ENCODE results near the gene AARSD1. TPM values are rescaled to one million over a fixed set of nuclear protein-coding genes. Genes with fewer than 3 reads are reported as not detected.
"Not testable (repeated sequence)": the region's sequence is repeated elsewhere in the genome, so short reads cannot be mapped to it uniquely, and the experiment has no call there.

The AARSD1 gene
- 34.2 TPM for total RNA-seq
- 42.5 TPM for polyA plus RNA-seq
- long read RNA-seq, donor 1: 0 reads
- long read RNA-seq, donor 2: 0 reads
- long read RNA-seq, donor 3, transcript AARSD1-202 (12 exons, 1,322 nt): major isoform, 8 of 19 reads
- long read RNA-seq, donor 3, partial matches to known transcripts: 8 of 19 reads
- long read RNA-seq, donor 3, other reads (novel, unspliced or antisense): 0 of 19 reads
- long read RNA-seq, donor 4, partial matches to known transcripts: 0 of 7 reads
- long read RNA-seq, donor 4, other reads (novel, unspliced or antisense): 0 of 7 reads
- long read RNA-seq, donor 5, transcript AARSD1-202 (12 exons, 1,322 nt): major isoform, 14 of 23 reads
- long read RNA-seq, donor 5, partial matches to known transcripts: 7 of 23 reads
- long read RNA-seq, donor 5, other reads (novel, unspliced or antisense): 0 of 23 reads
- long read RNA-seq, donor 6, partial matches to known transcripts: 8 of 13 reads
- long read RNA-seq, donor 6, other reads (novel, unspliced or antisense): 0 of 13 reads
- long read RNA-seq, donor 7, partial matches to known transcripts: 0 of 4 reads
- long read RNA-seq, donor 7, other reads (novel, unspliced or antisense): 0 of 4 reads
- long read RNA-seq, donor 8, transcript AARSD1-202 (12 exons, 1,322 nt): major isoform, 6 of 7 reads
- long read RNA-seq, donor 8, partial matches to known transcripts: 0 of 7 reads
- long read RNA-seq, donor 8, other reads (novel, unspliced or antisense): 0 of 7 reads
- long read RNA-seq, donor 9, partial matches to known transcripts: 0 of 2 reads
- long read RNA-seq, donor 9, other reads (novel, unspliced or antisense): 0 of 2 reads
- long read RNA-seq, donor 10, partial matches to known transcripts: 0 of 2 reads
- long read RNA-seq, donor 10, other reads (novel, unspliced or antisense): 0 of 2 reads

- no peaks in the 10 kb centered on the region for H3K27me3 ChIP-seq (ENCODE audit: control insufficient read depth in 2 of 2, insufficient read depth in 1 of 2, low read length in 1 of 2)
- DNase-seq (ENCODE audit: low read depth in 6 of 9, low spot score in 9 of 9): peak; percentile 84 to 97 (median 94)
- peaks cover 4 to 6% of the 10 kb centered on the region in 2 donors for H3K4me1 ChIP-seq (ENCODE audit: control insufficient read depth in 2 of 2, insufficient read depth in 2 of 2, low read length in 2 of 2)
- H3K9me3 ChIP-seq (ENCODE audit: control insufficient read depth in 2 of 2, insufficient read depth in 1 of 2, low read length in 1 of 2): no peaks in the 10 kb centered on the region
- peak within 1 kb of the TSS; percentile 75 to 79 for H3K27ac ChIP-seq (ENCODE audit: low read depth in 1 of 2, low read length in 1 of 2)
- peak within 1 kb of the TSS; percentile 63 to 66 for H3K4me3 ChIP-seq (ENCODE audit: low read length in 2 of 2)
- WGBS: 1% methylated on average over 43 of the region's 43 CpGs
- H3K36me3 ChIP-seq (ENCODE audit: control insufficient read depth in 2 of 2, insufficient read depth in 2 of 2, low read length in 1 of 2): peaks cover 23 to 27% of the 10 kb centered on the region in 2 donors
These were observed at the start of gene AARSD1 for GRCh38 chr17:42964161-42964932. Gene AARSD1 (minus strand): TSS chr17:42964454. CDS start chr17:42964440, 14 bp downstream.

- no peak overlapping the region for H3K4me3 ChIP-seq (ENCODE audit: low read length in 2 of 2)
- peaks cover 48 to 52% of the 10 kb centered on the region in 2 donors for H3K36me3 ChIP-seq (ENCODE audit: control insufficient read depth in 2 of 2, insufficient read depth in 2 of 2, low read length in 1 of 2)
- 98% methylated on average over 8 of the region's 8 CpGs for WGBS
- no peaks in the 10 kb centered on the region for H3K27me3 ChIP-seq (ENCODE audit: control insufficient read depth in 2 of 2, insufficient read depth in 1 of 2, low read length in 1 of 2)
- H3K4me1 ChIP-seq (ENCODE audit: control insufficient read depth in 2 of 2, insufficient read depth in 2 of 2, low read length in 2 of 2): peaks cover 5 to 8% of the 10 kb centered on the region in 2 donors
- H3K9me3 ChIP-seq (ENCODE audit: control insufficient read depth in 2 of 2, insufficient read depth in 1 of 2, low read length in 1 of 2): no peaks in the 10 kb centered on the region
- no peak for DNase-seq (ENCODE audit: low read depth in 6 of 9, low spot score in 9 of 9)
- no peak overlapping the region for H3K27ac ChIP-seq (ENCODE audit: low read depth in 1 of 2, low read length in 1 of 2)
These were observed 49.0 kb upstream of the AARSD1 start for GRCh38 chr17:43013296-43013695.

- no peaks in the 10 kb centered on the region for H3K9me3 ChIP-seq (ENCODE audit: control insufficient read depth in 2 of 2, insufficient read depth in 1 of 2, low read length in 1 of 2)
- no peak for DNase-seq (ENCODE audit: low read depth in 6 of 9, low spot score in 9 of 9)
- 95% methylated on average over 15 of the region's 15 CpGs for WGBS
- H3K27ac ChIP-seq (ENCODE audit: low read depth in 1 of 2, low read length in 1 of 2): no peak overlapping the region
- peaks cover 45 to 48% of the 10 kb centered on the region in 2 donors for H3K36me3 ChIP-seq (ENCODE audit: control insufficient read depth in 2 of 2, insufficient read depth in 2 of 2, low read length in 1 of 2)
- H3K4me3 ChIP-seq (ENCODE audit: low read length in 2 of 2): no peak overlapping the region
- H3K4me1 ChIP-seq (ENCODE audit: control insufficient read depth in 2 of 2, insufficient read depth in 2 of 2, low read length in 2 of 2): peaks cover 0 to 3% of the 10 kb centered on the region in 2 donors
- no peaks in the 10 kb centered on the region for H3K27me3 ChIP-seq (ENCODE audit: control insufficient read depth in 2 of 2, insufficient read depth in 1 of 2, low read length in 1 of 2)
These were observed 47.6 kb upstream of the AARSD1 start for GRCh38 chr17:43011728-43012472.

- Histone ChIP-seq H3K36me3 (ENCODE audit: control insufficient read depth in 2 of 2, insufficient read depth in 2 of 2, low read length in 1 of 2) (peaks cover 36 to 37% of the 10 kb centered on the region in 2 donors), H3K4me1 (ENCODE audit: control insufficient read depth in 2 of 2, insufficient read depth in 2 of 2, low read length in 2 of 2) (peaks cover 0 to 9% of the 10 kb centered on the region in 2 donors), H3K4me3 (ENCODE audit: low read length in 2 of 2) (no peak overlapping the region), H3K27me3 (ENCODE audit: control insufficient read depth in 2 of 2, insufficient read depth in 1 of 2, low read length in 1 of 2) (no peaks in the 10 kb centered on the region), H3K27ac (ENCODE audit: low read depth in 1 of 2, low read length in 1 of 2) (no peak overlapping the region), H3K9me3 (ENCODE audit: control insufficient read depth in 2 of 2, insufficient read depth in 1 of 2, low read length in 1 of 2) (no peaks in the 10 kb centered on the region)
- no peak for DNase-seq (ENCODE audit: low read depth in 6 of 9, low spot score in 9 of 9)
- 96% methylated on average over 5 of the region's 5 CpGs for WGBS
These were observed 46.5 kb upstream of the AARSD1 start for GRCh38 chr17:43010667-43011308.

GRCh38 chr17:43006639-43007551, 42.6 kb upstream of the AARSD1 start, which contains the start of gene IFI35:
Gene IFI35 (plus strand): TSS chr17:43006784. CDS start chr17:43006948, 164 bp downstream.
- peak; percentile 62 to 92 (median 80) for DNase-seq (ENCODE audit: low read depth in 6 of 9, low spot score in 9 of 9)
- H3K4me1 ChIP-seq (ENCODE audit: control insufficient read depth in 2 of 2, insufficient read depth in 2 of 2, low read length in 2 of 2): peaks cover 0 to 9% of the 10 kb centered on the region in 2 donors

GRCh38 chr17:43003542-43004172, 39.4 kb upstream of the AARSD1 start:
- Histone ChIP-seq H3K27ac (ENCODE audit: low read depth in 1 of 2, low read length in 1 of 2) (no peak overlapping the region), H3K36me3 (ENCODE audit: control insufficient read depth in 2 of 2, insufficient read depth in 2 of 2, low read length in 1 of 2) (peaks cover 47 to 49% of the 10 kb centered on the region in 2 donors), H3K4me3 (ENCODE audit: low read length in 2 of 2) (no peak overlapping the region), H3K4me1 (ENCODE audit: control insufficient read depth in 2 of 2, insufficient read depth in 2 of 2, low read length in 2 of 2) (peaks cover 5 to 22% of the 10 kb centered on the region in 2 donors), H3K9me3 (ENCODE audit: control insufficient read depth in 2 of 2, insufficient read depth in 1 of 2, low read length in 1 of 2) (no peaks in the 10 kb centered on the region), H3K27me3 (ENCODE audit: control insufficient read depth in 2 of 2, insufficient read depth in 1 of 2, low read length in 1 of 2) (no peaks in the 10 kb centered on the region)
- 95% methylated on average over 5 of the region's 5 CpGs for whole genome bisulfite sequencing
- no peak for DNase-seq (ENCODE audit: low read depth in 6 of 9, low spot score in 9 of 9)

More at GRCh38 chr17:43006639-43007551, 42.6 kb upstream of the AARSD1 start, which contains the start of gene IFI35:
- Histone ChIP-seq H3K4me3 (ENCODE audit: low read length in 2 of 2) (peak within 1 kb of the TSS; percentile 45 to 83), H3K9me3 (ENCODE audit: control insufficient read depth in 2 of 2, insufficient read depth in 1 of 2, low read length in 1 of 2) (no peaks in the 10 kb centered on the region), H3K27me3 (ENCODE audit: control insufficient read depth in 2 of 2, insufficient read depth in 1 of 2, low read length in 1 of 2) (no peaks in the 10 kb centered on the region), H3K27ac (ENCODE audit: low read depth in 1 of 2, low read length in 1 of 2) (peak within 1 kb of the TSS; percentile 93 to 95), H3K36me3 (ENCODE audit: control insufficient read depth in 2 of 2, insufficient read depth in 2 of 2, low read length in 1 of 2) (peaks cover 25 to 27% of the 10 kb centered on the region in 2 donors)
- WGBS: 39% methylated on average over 18 of the region's 18 CpGs

GRCh38 chr17:43000894-43001293, 36.6 kb upstream of the AARSD1 start:
- H3K9me3 ChIP-seq (ENCODE audit: control insufficient read depth in 2 of 2, insufficient read depth in 1 of 2, low read length in 1 of 2); DNase-seq (ENCODE audit: low read depth in 6 of 9, low spot score in 9 of 9); H3K27me3 ChIP-seq (ENCODE audit: control insufficient read depth in 2 of 2, insufficient read depth in 1 of 2, low read length in 1 of 2); H3K27ac ChIP-seq (ENCODE audit: low read depth in 1 of 2, low read length in 1 of 2); H3K4me3 ChIP-seq (ENCODE audit: low read length in 2 of 2): not testable (repeated sequence)
- Histone ChIP-seq H3K4me1 (ENCODE audit: control insufficient read depth in 2 of 2, insufficient read depth in 2 of 2, low read length in 2 of 2) (peaks cover 5 to 21% of the 10 kb centered on the region in 2 donors), H3K36me3 (ENCODE audit: control insufficient read depth in 2 of 2, insufficient read depth in 2 of 2, low read length in 1 of 2) (peaks cover 47 to 49% of the 10 kb centered on the region in 2 donors)
- whole genome bisulfite sequencing: 99% methylated on average over 13 of the region's 13 CpGs
